ENCODE results near the gene CLEC5A.

GRCh38 chr7:141880960-141881359 is 65.8 kb downstream of the CLEC5A start:
- TF ChIP-seq, protein P1, sequence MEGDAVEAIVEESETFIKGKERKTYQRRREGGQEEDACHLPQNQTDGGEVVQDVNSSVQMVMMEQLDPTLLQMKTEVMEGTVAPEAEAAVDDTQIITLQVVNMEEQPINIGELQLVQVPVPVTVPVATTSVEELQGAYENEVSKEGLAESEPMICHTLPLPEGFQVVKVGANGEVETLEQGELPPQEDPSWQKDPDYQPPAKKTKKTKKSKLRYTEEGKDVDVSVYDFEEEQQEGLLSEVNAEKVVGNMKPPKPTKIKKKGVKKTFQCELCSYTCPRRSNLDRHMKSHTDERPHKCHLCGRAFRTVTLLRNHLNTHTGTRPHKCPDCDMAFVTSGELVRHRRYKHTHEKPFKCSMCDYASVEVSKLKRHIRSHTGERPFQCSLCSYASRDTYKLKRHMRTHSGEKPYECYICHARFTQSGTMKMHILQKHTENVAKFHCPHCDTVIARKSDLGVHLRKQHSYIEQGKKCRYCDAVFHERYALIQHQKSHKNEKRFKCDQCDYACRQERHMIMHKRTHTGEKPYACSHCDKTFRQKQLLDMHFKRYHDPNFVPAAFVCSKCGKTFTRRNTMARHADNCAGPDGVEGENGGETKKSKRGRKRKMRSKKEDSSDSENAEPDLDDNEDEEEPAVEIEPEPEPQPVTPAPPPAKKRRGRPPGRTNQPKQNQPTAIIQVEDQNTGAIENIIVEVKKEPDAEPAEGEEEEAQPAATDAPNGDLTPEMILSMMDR (IDR thresholded peaks at IDR 0.05; ENCODE audit: low read depth, low read length): no peak
- TF ChIP-seq EZH2phosphoT487 (IDR thresholded peaks at IDR 0.05; ENCODE audit: low read depth): no peak
